Neural progenitor cell (in vitro differentiated cells): ENCODE data around the gene PRDM2.

Experiments used
- EZH2 ChIP-seq: fragments of 200-600 bp; sonication (generic); IDR thresholded peaks from 2 replicates; pipeline ENCODE4 v1.6.1; 2017; ENCODE audit warnings: antibody characterized with exemption, mild to moderate bottlenecking, moderate library complexity
- EZH2phosphoT487 ChIP-seq: fragments of 200-600 bp; sonication (generic); IDR thresholded peaks from 2 replicates; pipeline ENCODE4 v1.6.1; 2017; ENCODE audit warnings: antibody characterized with exemption
- TF ChIP-seq, protein P1 (sequence below): fragments of 200-600 bp; sonication (generic); IDR thresholded peaks from 2 replicates; pipeline ENCODE4 v1.5.1; 2017; ENCODE audit warnings: antibody characterized with exemption, mild to moderate bottlenecking

DNA sequence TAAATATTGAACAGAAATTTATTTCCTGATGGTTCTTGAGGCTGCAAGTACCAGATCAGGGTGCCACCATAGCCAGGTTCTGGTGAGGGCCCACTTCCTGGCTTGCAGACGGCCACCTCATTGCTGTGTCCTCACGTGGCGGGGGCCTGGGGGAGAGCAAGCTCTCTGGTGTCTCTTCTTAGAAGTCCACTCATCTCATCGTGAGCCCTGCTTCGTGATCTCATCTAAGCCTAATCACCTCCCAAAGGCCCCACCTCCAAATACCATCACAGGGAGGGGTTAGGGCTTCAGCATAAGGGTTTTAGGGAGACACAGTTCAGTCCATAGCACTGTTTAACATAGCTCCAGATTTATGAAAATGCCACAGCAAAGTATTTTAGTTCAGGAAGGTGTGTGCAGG lies 119.7 kb downstream of the PRDM2 start:
- TF ChIP-seq EZH2 (no peak), EZH2phosphoT487 (no peak)
- TF ChIP-seq, protein P1, sequence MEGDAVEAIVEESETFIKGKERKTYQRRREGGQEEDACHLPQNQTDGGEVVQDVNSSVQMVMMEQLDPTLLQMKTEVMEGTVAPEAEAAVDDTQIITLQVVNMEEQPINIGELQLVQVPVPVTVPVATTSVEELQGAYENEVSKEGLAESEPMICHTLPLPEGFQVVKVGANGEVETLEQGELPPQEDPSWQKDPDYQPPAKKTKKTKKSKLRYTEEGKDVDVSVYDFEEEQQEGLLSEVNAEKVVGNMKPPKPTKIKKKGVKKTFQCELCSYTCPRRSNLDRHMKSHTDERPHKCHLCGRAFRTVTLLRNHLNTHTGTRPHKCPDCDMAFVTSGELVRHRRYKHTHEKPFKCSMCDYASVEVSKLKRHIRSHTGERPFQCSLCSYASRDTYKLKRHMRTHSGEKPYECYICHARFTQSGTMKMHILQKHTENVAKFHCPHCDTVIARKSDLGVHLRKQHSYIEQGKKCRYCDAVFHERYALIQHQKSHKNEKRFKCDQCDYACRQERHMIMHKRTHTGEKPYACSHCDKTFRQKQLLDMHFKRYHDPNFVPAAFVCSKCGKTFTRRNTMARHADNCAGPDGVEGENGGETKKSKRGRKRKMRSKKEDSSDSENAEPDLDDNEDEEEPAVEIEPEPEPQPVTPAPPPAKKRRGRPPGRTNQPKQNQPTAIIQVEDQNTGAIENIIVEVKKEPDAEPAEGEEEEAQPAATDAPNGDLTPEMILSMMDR = no peak
